Activated CD8-positive, alpha-beta T cell treated with anti-CD3 and anti-CD28 coated beads for 36 hours (primary cell): ENCODE measurements around the gene PRKG1. TPM values are rescaled to one million over a fixed set of nuclear protein-coding genes. Genes with fewer than 3 reads are reported as not detected.
"Not testable (repeated sequence)": the region's sequence is repeated elsewhere in the genome, so short reads cannot be mapped to it uniquely, and the experiment has no call there.

Experiments
- ATAC-seq: fragments of 200-7000 bp; cut with Tn5 transposase; one replicate; pipeline ENCODE4 v1.10.0; 2021; ENCODE audit warnings: mild to moderate bottlenecking, moderate library complexity
- CTCF ChIA-PET: fragments of 350-600 bp; sonication (Branson Sonifier 250); formaldehyde crosslinking; loops from one replicate; lab custom pipeline; 2021; ENCODE audit warnings: antibody characterized with exemption; lab: Charles Lee
- POLR2A ChIA-PET: fragments of 350-600 bp; sonication (Branson Sonifier 250); formaldehyde crosslinking; loops from one replicate; lab custom pipeline; 2021; ENCODE audit warnings: antibody characterized with exemption; lab: Charles Lee
- DNase-seq: peaks from one replicate; pipeline ENCODE4 v3.0.0-alpha.2; 2020
- H3K27ac Mint-ChIP-seq: one replicate; pipeline ENCODE4 v1.8.0; 2021; ENCODE audit warnings: mild to moderate bottlenecking, mixed read lengths
- H3K27me3 Mint-ChIP-seq: one replicate; pipeline ENCODE4 v1.8.0; 2021; ENCODE audit warnings: mixed read lengths
- H3K36me3 Mint-ChIP-seq: one replicate; pipeline ENCODE4 v1.8.0; 2021; ENCODE audit warnings: low read depth, mixed read lengths
- H3K4me1 Mint-ChIP-seq: one replicate; pipeline ENCODE4 v1.8.0; 2021; ENCODE audit warnings: low read depth, mixed read lengths
- H3K4me3 Mint-ChIP-seq: one replicate; pipeline ENCODE4 v1.8.0; 2021; ENCODE audit warnings: mild to moderate bottlenecking, moderate library complexity, mixed read lengths
- H3K9me3 Mint-ChIP-seq: one replicate; pipeline ENCODE4 v1.8.0; 2021; ENCODE audit warnings: mixed read lengths
- CTCF ChIP-seq: fragments of 200-600 bp; IDR thresholded peaks from one replicate; pipeline ENCODE4 v1.8.0; 2022; ENCODE audit warnings: antibody characterized with exemption, mild to moderate bottlenecking
- intact Hi-C: fragments of 100-400 bp; cut with micrococcal nuclease; formaldehyde crosslinking; loops from one replicate; pipeline ENCODE4 v1.10.0; 2022
- total RNA-seq, 2 experiments: library from RNA; stranded (reverse); gene quantifications; one replicate each; pipeline ENCODE4 v1.2.3, GENCODE V29; 2021

Gene PRKG1
- total RNA-seq, 2 experiments from 2014 or later, result not detected

- no peak for TF ChIP-seq CTCF
- no peak for ATAC-seq
These were observed 127.7 kb downstream of the PRKG1 start for GRCh38 chr10:51201947-51202346.

GRCh38 chr10:51203359-51203758, 129.1 kb downstream of the PRKG1 start:
- ATAC-seq (no peak), DNase-seq (no peak)
- H3K27ac Mint-ChIP-seq, result no peak overlapping the region
- no peaks in the 10 kb centered on the region for H3K27me3 Mint-ChIP-seq
- no peak for TF ChIP-seq CTCF
- ChIA-PET CTCF (no interaction called here), POLR2A (no interaction called here)
- intact Hi-C loops, result no loop called here
- no peaks in the 10 kb centered on the region for H3K36me3 Mint-ChIP-seq
- no peaks in the 10 kb centered on the region for H3K9me3 Mint-ChIP-seq
- H3K4me1 Mint-ChIP-seq, result no peaks in the 10 kb centered on the region
- H3K4me3 Mint-ChIP-seq, result no peak overlapping the region

More at GRCh38 chr10:51201947-51202346, 127.7 kb downstream of the PRKG1 start:
- Mint-ChIP-seq H3K27ac (no peak overlapping the region), H3K27me3 (no peaks in the 10 kb centered on the region), H3K4me1 (no peaks in the 10 kb centered on the region), H3K4me3 (no peak overlapping the region), H3K9me3 (no peaks in the 10 kb centered on the region), H3K36me3 (no peaks in the 10 kb centered on the region)
- intact Hi-C loops, result no loop called here
- ChIA-PET POLR2A (interaction anchor here (1.1 kb wide), 1 partner anchor 33 kb away, joined by 3 read pairs; no protein-coding TSS in a partner anchor), CTCF (no interaction called here)
- no peak for DNase-seq

- no peak for TF ChIP-seq CTCF
- CTCF ChIA-PET, result no interaction called here
- Mint-ChIP-seq H3K9me3 (no peaks in the 10 kb centered on the region), H3K4me3 (no peak overlapping the region), H3K4me1 (no peaks in the 10 kb centered on the region), H3K36me3 (no peaks in the 10 kb centered on the region), H3K27me3 (no peaks in the 10 kb centered on the region), H3K27ac (no peak overlapping the region)
- DNase-seq (no peak), ATAC-seq (no peak)
- intact Hi-C loops, result no loop called here
- POLR2A ChIA-PET, result no interaction called here
These were observed 129.8 kb downstream of the PRKG1 start for GRCh38 chr10:51204066-51204465.

DNA sequence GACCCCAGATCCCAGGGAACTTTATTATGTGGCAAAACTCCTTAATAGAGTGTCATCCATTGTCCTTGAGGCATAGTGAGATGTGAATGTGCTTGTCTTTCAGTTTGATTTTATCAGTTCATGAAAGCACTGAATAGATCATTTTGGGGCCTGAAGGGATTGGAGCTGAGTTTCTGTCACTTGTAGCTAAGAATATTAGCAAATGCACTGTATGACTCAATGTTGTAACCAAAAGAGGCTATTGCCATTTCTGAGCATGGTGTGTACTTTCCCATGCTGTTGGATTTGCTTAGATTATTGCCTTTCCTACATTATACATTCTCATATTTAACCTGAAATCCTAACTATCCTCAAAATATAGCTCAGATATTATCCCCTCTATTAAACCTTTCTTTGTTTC, 130.4 kb downstream of the PRKG1 start:
- H3K4me3 Mint-ChIP-seq, result no peak overlapping the region
- intact Hi-C loops, result no loop called here
- ATAC-seq (no peak), DNase-seq (no peak)
- CTCF ChIA-PET, result no interaction called here
- H3K27ac Mint-ChIP-seq, result no peak overlapping the region
- POLR2A ChIA-PET, result no interaction called here
- H3K27me3 Mint-ChIP-seq, result no peaks in the 10 kb centered on the region
- TF ChIP-seq CTCF, result no peak
- no peaks in the 10 kb centered on the region for H3K9me3 Mint-ChIP-seq
- H3K4me1 Mint-ChIP-seq, result no peaks in the 10 kb centered on the region
- H3K36me3 Mint-ChIP-seq, result no peaks in the 10 kb centered on the region

DNA sequence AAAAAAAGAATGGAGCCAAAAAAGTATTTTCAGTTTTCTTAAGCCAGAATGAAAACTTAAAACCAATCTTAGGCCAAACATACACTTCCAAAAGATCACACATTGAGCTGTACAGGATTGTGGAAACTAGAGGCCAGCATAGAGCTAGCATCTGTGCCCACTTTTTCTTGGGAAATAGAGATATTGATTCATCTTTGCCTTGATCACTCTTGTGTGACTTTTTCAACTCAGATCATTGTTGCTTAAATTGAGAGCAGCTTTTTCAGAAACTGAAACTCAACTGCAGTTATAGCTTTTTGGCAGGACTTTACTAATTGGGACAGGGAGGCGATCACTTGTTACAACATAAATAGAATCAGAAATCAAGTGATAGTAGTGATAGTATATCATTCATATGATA, 132.2 kb downstream of the PRKG1 start:
- H3K27me3 Mint-ChIP-seq, result no peaks in the 10 kb centered on the region
- H3K27ac Mint-ChIP-seq, result no peak overlapping the region
- no peaks in the 10 kb centered on the region for H3K36me3 Mint-ChIP-seq
- no peaks in the 10 kb centered on the region for H3K4me1 Mint-ChIP-seq
- H3K4me3 Mint-ChIP-seq, result no peak overlapping the region
- no peak for ATAC-seq
- DNase-seq, result no peak
- CTCF ChIA-PET, result no interaction called here
- no peaks in the 10 kb centered on the region for H3K9me3 Mint-ChIP-seq
- intact Hi-C loops, result no loop called here
- POLR2A ChIA-PET, result no interaction called here
- no peak for TF ChIP-seq CTCF

- H3K36me3 Mint-ChIP-seq, H3K4me3 Mint-ChIP-seq, H3K27me3 Mint-ChIP-seq, ATAC-seq, H3K9me3 Mint-ChIP-seq, H3K4me1 Mint-ChIP-seq, intact Hi-C loops, H3K27ac Mint-ChIP-seq, CTCF ChIA-PET, DNase-seq, POLR2A ChIA-PET: not testable (repeated sequence)
These were observed 138.7 kb downstream of the PRKG1 start for GRCh38 chr10:51212937-51213336.
